ENCODE measurements around the gene ADAD2. TPM values are rescaled to one million over a fixed set of nuclear protein-coding genes. Genes with fewer than 3 reads are reported as not detected.

Gene ADAD2
- total RNA-seq, 1 experiment from 2014 or later: not detected

DNA sequence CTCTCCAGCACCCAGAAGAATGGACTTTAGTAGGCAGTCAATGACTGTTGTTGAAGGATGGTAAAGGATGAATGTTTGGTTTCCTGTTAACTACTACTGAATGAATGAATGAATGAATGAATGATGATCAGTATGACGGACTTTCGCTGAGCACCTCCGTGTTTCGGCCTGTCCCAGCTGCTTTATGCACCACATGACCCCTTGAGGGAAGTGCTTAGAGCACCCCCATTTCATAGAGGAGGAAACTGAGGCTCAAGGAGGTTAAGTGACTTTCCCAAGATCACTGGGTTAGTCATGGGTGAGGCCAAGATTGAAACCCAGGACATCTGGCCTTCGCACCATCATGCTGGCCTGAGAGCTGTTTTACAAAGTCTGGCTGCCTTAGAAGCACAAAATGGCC is 42.0 kb downstream of the ADAD2 start:
- CTCF ChIA-PET: no interaction called here
- DNase-seq: no peak
- no TSS peak for BruUV-seq (replicated peaks)
- no peaks in the 10 kb centered on the region for H3K79me2 ChIP-seq (ENCODE audit: low read depth)
- no peak for TF ChIP-seq EZH2 (IDR thresholded peaks at IDR 0.05; ENCODE audit: low read depth)
- TF ChIP-seq, protein P1, sequence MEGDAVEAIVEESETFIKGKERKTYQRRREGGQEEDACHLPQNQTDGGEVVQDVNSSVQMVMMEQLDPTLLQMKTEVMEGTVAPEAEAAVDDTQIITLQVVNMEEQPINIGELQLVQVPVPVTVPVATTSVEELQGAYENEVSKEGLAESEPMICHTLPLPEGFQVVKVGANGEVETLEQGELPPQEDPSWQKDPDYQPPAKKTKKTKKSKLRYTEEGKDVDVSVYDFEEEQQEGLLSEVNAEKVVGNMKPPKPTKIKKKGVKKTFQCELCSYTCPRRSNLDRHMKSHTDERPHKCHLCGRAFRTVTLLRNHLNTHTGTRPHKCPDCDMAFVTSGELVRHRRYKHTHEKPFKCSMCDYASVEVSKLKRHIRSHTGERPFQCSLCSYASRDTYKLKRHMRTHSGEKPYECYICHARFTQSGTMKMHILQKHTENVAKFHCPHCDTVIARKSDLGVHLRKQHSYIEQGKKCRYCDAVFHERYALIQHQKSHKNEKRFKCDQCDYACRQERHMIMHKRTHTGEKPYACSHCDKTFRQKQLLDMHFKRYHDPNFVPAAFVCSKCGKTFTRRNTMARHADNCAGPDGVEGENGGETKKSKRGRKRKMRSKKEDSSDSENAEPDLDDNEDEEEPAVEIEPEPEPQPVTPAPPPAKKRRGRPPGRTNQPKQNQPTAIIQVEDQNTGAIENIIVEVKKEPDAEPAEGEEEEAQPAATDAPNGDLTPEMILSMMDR (conservative IDR thresholded peaks at IDR 0.05): no peak
- H4K20me1 ChIP-seq (ENCODE audit: insufficient read depth): no peaks in the 10 kb centered on the region
- no peak overlapping the region for H3K4me3 ChIP-seq
- H3K9me2 ChIP-seq (ENCODE audit: insufficient read depth): no peaks in the 10 kb centered on the region
- H3K36me3 ChIP-seq (ENCODE audit: low read depth): no peaks in the 10 kb centered on the region
- no peaks in the 10 kb centered on the region for H3K27me3 ChIP-seq (ENCODE audit: insufficient read depth, low read depth)
- no peak overlapping the region for H2AFZ ChIP-seq
- H3K9me3 ChIP-seq (ENCODE audit: insufficient read depth, low read depth): no peaks in the 10 kb centered on the region
- peaks cover 8% of the 10 kb centered on the region for H3K4me1 ChIP-seq (replicated peaks; ENCODE audit: insufficient read depth)
- no peak overlapping the region for H3K27ac ChIP-seq
- intact Hi-C loops (cut with micrococcal nuclease; ENCODE audit: unreplicated experiment): no loop called here
- POLR2A ChIA-PET (ENCODE audit: unreplicated experiment): no interaction called here
- H3K4me2 ChIP-seq: no peak overlapping the region
- peaks cover 19% of the 10 kb centered on the region; the same call in 1 of the 2 replicates for H3F3A ChIP-seq (ENCODE audit: insufficient read depth, low read depth)

- POLR2A ChIA-PET (ENCODE audit: unreplicated experiment): no interaction called here
- DNase-seq: no peak
- no TSS peak for BruUV-seq (replicated peaks)
- Histone ChIP-seq H3F3A (ENCODE audit: insufficient read depth, low read depth) (peaks cover 11% of the 10 kb centered on the region; the same call in 1 of the 2 replicates), H3K4me2 (no peak overlapping the region), H3K36me3 (ENCODE audit: low read depth) (no peaks in the 10 kb centered on the region), H4K20me1 (ENCODE audit: insufficient read depth) (no peaks in the 10 kb centered on the region), H3K9me3 (ENCODE audit: insufficient read depth, low read depth) (no peaks in the 10 kb centered on the region), H3K4me3 (no peak overlapping the region), H3K79me2 (ENCODE audit: low read depth) (no peaks in the 10 kb centered on the region), H3K27ac (no peak overlapping the region), H2AFZ (no peak overlapping the region), H3K9me2 (ENCODE audit: insufficient read depth) (no peaks in the 10 kb centered on the region), H3K4me1 (replicated peaks; ENCODE audit: insufficient read depth) (peaks cover 3% of the 10 kb centered on the region), H3K27me3 (ENCODE audit: insufficient read depth, low read depth) (no peaks in the 10 kb centered on the region)
- intact Hi-C loops (cut with micrococcal nuclease; ENCODE audit: unreplicated experiment): no loop called here
- CTCF ChIA-PET: no interaction called here
- TF ChIP-seq EZH2 (IDR thresholded peaks at IDR 0.05; ENCODE audit: low read depth): no peak
These were observed 42.8 kb downstream of the ADAD2 start for GRCh38 chr16:84233748-84234147.

- Histone ChIP-seq H2AFZ (no peak overlapping the region), H3K27ac (no peak overlapping the region), H3K27me3 (ENCODE audit: insufficient read depth, low read depth) (no peaks in the 10 kb centered on the region), H3K4me1 (replicated peaks; ENCODE audit: insufficient read depth) (no peaks in the 10 kb centered on the region), H3K4me3 (no peak overlapping the region), H3F3A (ENCODE audit: insufficient read depth, low read depth) (peaks cover 3% of the 10 kb centered on the region), H3K36me3 (ENCODE audit: low read depth) (no peaks in the 10 kb centered on the region), H3K9me2 (ENCODE audit: insufficient read depth) (no peaks in the 10 kb centered on the region), H3K4me2 (no peak overlapping the region), H4K20me1 (ENCODE audit: insufficient read depth) (no peaks in the 10 kb centered on the region), H3K9me3 (ENCODE audit: insufficient read depth, low read depth) (no peaks in the 10 kb centered on the region), H3K79me2 (ENCODE audit: low read depth) (no peaks in the 10 kb centered on the region)
- peak in 1 of 2 experiments; percentile 6 for DNase-seq
- ChIA-PET CTCF (no interaction called here), POLR2A (ENCODE audit: unreplicated experiment) (no interaction called here)
- BruUV-seq (replicated peaks): no TSS peak
- intact Hi-C loops (cut with micrococcal nuclease; ENCODE audit: unreplicated experiment): no loop called here
- TF ChIP-seq, protein P1 (conservative IDR thresholded peaks at IDR 0.05): no peak
- TF ChIP-seq EZH2 (IDR thresholded peaks at IDR 0.05; ENCODE audit: low read depth): no peak
These were observed 43.6 kb downstream of the ADAD2 start for GRCh38 chr16:84234321-84235241.
